ENCODE measurements around the gene DNAJC1.
A peak's percentile ranks its signal among the peaks of the same experiment; 100 is the strongest.

DNAJC1 gene

DNA sequence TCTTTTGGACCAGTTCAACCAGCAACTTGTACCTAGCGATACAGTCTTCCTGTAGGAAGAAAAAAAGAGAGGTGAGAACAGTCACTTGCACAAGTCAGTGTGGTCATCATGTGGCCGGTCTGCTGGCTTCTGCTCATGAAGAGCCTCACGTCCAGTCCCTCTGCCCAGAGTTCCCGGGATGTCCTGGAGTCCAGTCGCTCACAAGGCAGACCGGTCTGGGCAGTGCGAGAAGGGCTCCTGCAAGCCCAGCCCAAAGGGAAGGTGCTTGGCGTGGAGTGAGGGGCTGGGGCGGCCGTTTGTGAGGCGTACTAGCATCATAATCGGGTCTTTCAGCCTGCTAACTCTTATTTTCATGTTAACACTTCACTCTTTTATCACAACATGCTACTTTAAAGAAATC is 246.8 kb downstream of the DNAJC1 start:
- DNase-seq, result no peak

DNA sequence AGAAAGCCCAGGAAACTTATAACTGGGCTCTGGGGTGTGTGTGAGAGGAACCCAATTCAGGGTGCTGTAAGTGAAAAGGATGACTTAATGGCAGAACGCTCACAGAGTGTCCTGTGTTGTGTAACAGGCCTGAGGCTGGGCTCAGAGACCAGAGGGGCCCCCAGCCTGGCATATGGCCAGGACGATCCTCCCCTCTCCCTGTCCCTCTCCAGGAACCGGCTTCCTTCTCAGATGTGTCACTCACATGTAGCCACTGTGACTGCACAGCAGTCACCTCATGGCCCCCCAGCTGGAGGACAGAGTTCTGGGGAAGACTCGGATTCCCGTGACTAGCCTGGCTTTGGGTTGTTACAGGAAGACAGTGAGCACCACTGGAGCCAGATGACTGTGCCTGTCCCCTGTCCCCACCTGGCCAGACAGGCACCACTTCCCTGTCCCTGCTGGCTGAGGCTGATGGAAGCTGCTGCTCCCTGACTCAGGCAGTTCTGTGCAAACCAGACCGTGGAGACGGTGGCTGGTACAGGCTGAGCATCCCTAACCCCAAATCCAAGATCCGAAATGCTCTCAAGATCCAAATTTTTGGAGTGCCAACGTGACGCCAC is 249.0 kb downstream of the DNAJC1 start:
- no peak for DNase-seq

GRCh38 chr10:21753497-21754270 is 249.8 kb downstream of the DNAJC1 start:
- DNase-seq, result no peak

GRCh38 chr10:21751341-21752310 is 251.9 kb downstream of the DNAJC1 start:
- DNase-seq, result no peak

- DNase-seq, result no peak
Measured at GRCh38 chr10:21750424-21750823, 253.1 kb downstream of the DNAJC1 start.

- no peak for DNase-seq
Measured at GRCh38 chr10:21749788-21750187, 253.7 kb downstream of the DNAJC1 start.

DNA sequence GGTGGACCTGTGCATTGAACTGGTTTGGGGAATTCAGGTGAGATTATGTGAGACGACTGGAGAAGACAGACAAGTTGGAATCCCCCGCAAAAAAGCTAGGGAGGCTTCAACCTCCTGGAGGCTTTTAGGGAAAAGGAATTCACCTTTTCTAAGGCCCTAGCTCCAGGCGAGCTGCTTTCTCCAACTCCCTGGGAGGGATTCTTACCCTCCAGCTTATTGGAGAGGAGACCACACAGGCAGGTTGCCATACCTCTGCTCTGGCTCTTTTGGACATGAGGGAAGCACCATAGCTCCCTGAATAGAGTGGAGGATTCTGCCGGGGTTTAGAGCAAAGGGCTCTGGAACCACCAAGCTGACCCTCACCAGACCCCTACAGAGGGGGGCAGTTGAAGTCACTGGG is 255.7 kb downstream of the DNAJC1 start:
- DNase-seq, result no peak

- DNase-seq, result no peak
Measured at GRCh38 chr10:21746118-21746517, 257.4 kb downstream of the DNAJC1 start.

DNA sequence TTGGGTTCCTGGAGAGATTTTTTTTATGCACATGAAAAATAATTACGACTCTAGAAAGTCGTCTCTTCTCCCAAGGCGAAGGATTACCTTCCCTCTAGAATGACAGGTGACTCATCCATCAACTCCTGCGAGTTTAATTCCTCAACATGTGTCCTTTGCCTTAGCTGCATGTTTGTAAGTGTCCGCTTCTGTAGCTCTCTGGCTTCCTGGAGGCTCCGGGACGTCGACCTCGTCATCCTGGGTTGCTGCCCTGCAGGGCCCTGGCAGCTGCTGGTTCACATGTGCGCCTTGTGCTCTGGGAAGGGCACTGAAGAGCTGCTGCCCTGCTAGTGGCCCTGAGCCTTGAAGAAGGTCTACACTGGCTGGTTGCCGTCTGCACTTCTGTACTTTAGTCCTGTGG is 259.3 kb downstream of the DNAJC1 start:
- no peak for DNase-seq

DNA sequence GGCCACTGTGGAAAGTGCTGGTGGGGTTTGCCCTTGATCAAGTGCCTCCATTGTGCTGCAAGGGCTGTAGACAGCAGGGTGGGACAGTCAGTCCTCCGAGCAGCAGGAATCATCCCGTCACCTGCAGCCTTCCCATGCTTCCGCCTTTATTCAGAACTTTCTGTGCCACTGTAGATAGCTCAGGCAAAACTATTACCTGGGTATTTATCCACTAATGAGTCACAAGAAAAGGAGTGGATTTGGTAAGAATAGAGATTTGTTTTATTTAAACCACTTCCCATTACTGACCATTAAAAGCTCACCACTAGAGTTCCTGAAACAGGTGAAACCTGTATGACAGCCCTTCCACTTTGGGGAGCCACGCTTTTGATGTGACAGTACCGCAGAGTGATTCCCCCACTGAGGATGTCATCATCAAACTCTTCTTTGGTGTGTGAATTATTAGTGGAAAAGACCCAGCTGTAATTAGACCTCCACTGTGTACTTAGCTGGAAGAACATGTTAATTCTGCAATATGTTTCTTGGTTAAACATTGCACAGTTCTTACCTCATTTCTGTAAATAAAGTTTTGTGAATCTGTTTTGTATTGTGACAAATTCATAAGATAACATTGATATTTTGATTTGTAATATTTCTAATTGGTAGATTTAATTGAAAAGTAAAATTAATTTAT is 260.7 kb downstream of the DNAJC1 start:
- DNase-seq, result no peak

DNA sequence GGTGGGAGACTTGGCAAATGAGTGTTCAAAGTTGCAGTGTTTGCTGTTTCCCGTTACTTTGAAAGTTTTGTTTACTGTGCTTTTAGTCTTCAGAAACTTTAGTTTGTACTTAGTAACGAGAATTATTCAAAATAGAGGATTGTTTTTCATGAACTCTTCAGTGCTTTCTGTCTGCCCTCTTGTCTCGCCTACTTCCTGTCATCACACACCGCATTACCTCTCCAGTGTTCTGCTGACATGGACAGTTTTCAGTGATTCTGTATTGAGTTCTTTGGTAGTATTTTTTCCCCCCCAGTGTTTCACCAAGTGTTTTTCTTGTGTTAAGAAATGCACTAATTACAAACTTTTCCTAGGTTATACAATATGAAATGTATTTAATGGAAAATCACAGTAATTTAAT is 262.5 kb downstream of the DNAJC1 start:
- peak in 1 of 4 experiments; percentile 13 for DNase-seq

DNA sequence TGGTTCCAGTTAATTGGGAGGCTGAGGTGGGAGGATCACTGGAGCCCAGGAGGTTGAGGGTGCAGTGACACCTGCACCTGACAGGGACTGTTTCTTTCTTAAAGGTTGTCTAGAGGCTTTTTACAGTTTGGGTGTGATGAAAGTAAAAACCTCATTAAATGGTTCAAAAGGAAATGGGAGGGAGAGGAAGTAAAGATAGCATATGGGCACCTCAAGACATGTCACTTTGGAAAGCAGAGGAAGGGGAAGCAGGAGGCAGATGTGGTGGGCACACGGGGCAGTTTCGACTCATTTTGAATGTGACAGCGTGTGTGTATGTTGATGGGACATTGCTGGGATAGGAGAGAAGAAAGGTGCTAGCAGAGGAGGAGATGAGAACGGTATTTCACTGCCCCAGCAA is 266.4 kb downstream of the DNAJC1 start:
- DNase-seq, result no peak

- DNase-seq, result no peak
Measured at GRCh38 chr10:21733710-21734109, 269.8 kb downstream of the DNAJC1 start.

GRCh38 chr10:21732067-21732772 is 271.3 kb downstream of the DNAJC1 start:
- no peak for DNase-seq

DNA sequence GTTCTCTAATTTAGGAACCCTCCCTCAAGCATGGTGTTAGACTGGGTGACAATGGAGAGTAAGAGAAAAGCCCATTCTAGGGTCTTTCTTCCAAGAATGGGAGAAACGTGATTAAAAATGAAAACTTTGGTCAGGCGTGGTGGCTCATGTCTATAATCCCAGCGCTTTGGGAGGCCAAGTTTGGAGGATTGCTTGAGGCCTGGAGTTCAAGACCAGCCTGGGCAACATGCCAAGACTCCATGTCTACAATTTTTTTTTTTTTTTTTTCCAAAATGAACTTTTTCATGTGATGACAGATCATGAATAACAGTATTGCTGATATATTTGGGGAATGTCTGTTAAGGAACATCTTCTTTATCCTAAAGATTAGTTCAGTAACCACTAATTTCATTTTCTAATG is 274.9 kb downstream of the DNAJC1 start:
- no peak for DNase-seq

- DNase-seq, result no peak
Measured at GRCh38 chr10:21727452-21728168, 275.9 kb downstream of the DNAJC1 start.

DNA sequence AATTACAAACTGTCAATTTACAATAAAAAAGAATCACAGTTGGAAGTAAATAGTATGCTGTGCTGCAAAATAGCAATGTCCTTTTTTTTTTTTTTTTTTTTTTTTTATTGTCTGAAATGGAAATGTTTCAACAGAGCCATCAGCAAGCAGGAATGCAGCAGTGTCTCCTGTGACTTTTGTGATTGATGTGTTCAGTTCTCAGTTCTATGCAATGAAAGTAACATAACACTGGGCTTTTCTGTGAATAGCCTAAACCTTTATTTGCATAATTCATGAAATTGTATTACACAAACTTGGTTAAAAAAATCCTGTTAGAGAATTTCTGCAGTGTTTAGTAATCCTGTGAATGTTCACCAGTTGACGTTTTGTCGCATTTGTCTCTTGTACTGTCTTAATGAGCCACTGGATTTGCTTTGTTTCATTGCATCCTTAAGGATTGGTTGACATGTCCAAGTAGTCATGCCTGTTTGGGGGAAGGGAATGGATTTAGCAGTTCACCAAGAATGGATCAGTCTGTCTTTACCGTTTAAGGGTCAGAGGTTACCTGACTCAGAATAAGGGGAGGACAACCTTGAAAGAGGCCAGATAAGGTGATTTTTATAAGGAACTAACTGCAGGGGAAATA is 276.8 kb downstream of the DNAJC1 start:
- DNase-seq, result no peak

DNA sequence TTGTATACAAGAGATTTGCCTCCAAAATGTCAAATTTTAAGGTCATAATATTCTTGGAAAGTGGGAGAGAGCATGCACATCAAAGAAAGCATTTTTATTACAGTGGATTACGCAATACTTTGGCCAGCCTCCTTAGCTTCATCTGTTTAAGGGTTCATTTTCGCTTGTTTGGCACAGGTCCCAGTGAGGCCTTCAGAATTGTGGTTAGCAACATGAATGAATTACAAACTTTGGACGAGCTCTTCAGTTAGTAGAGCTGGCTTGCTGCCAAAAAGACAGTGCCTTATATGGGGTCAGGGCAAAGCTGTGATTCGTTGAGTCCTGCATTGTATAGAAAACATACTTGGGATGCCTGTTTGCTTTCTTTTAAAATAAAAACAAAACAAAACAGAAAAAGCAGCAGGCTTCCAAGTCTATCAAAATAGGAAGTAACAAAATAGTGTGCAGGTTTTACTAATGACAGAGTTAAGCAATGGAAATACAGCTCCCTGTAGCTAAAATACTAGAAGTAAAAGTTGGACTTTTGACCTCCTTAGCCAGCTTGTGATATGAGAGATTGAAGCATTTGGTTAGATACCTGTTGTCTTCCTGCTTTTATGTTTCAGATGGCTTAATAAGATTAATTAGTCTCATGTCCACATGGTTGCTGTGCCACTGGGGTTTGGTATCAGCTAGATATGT is 278.7 kb downstream of the DNAJC1 start:
- no peak for DNase-seq

DNA sequence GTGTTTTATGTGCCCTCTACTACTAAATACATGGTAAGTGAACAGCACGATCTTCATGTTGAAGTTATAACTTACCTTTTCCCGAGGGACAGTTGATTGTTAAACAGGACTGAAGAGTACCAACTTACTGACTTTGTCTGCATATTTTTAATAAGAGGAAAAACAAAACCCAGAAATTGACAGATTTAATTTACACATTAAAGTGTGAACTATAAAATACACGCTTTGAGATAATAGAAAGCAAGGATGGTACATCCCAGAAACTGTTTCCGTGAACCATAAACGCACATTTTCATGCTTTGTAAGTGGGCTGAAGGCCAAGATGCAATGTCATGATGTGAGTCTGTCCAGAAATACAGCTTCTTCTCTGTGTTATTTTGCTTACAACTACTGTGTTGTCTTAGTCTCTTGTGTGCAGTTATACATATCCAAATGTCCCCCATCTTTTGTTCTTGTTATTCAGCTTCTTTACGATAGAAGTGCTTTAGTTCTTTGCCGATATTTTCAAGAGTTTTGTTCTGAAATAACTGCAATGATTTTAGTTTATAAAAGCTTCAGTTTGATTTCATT is 279.4 kb downstream of the DNAJC1 start:
- DNase-seq, result no peak

DNA sequence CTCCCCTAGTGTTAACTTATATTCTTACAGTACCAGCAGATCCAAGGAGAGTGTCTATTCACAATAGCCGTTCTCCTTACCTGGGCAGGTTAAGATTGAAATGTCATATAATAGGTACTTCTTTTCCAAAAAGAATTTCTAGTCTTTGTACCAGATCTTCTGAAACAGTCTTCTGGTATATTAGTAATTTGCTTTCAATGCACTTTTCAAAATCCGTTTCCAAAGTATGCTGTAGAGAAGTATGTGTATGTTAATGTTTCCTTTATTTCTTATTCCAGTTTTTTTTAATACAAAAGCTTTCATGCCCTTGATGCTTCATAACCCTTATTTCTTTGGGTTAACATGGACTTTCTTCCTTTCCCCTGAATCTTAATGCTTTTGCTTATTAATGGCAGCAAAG is 281.3 kb downstream of the DNAJC1 start:
- no peak for DNase-seq

Data from activated CD4-positive, CD25-positive, alpha-beta regulatory T cell (primary cell).